Measurements from ENCODE around the gene GBX1.

GBX1 gene

GRCh38 chr7:151123158-151123821 is 44.2 kb downstream of the GBX1 start:
- Histone ChIP-seq H3K36me3 (ENCODE audit: low read length) (no peaks in the 10 kb centered on the region), H3F3A (ENCODE audit: insufficient read depth) (no peaks in the 10 kb centered on the region)

GRCh38 chr7:151122796-151123157 is 44.7 kb downstream of the GBX1 start:
- H3K4me2 ChIP-seq (ENCODE audit: low read depth, low read length, poor library complexity, severe bottlenecking): no peak overlapping the region
- H3K27me3 ChIP-seq (ENCODE audit: low read length): no peaks in the 10 kb centered on the region
- no peak overlapping the region for H3K27ac ChIP-seq (ENCODE audit: low read depth, low read length)
- no peaks in the 10 kb centered on the region for H3K9me2 ChIP-seq (replicated peaks; ENCODE audit: insufficient read depth, low read length)
- H3K9ac ChIP-seq (ENCODE audit: low read length): no peak overlapping the region
- no peaks in the 10 kb centered on the region for H3F3A ChIP-seq (ENCODE audit: insufficient read depth)
- H3K9me3 ChIP-seq (ENCODE audit: insufficient read depth, low read length): no peaks in the 10 kb centered on the region
- H2AFZ ChIP-seq (ENCODE audit: low read depth, low read length, severe bottlenecking): no peak overlapping the region
- no peaks in the 10 kb centered on the region for H4K20me1 ChIP-seq (ENCODE audit: low read depth, low read length)
- no peak for TF ChIP-seq EZH2phosphoT487 (conservative IDR thresholded peaks at IDR 0.05; ENCODE audit: low read length)
- TF ChIP-seq CTCF (IDR thresholded peaks at IDR 0.05; ENCODE audit: insufficient read depth, low read length, poor library complexity, severe bottlenecking): no peak
- no peaks in the 10 kb centered on the region for H3K36me3 ChIP-seq (ENCODE audit: low read length)
- H3K4me3 ChIP-seq (ENCODE audit: insufficient read depth, low read length, poor library complexity, severe bottlenecking): no peak overlapping the region
- no peaks in the 10 kb centered on the region for H3K79me2 ChIP-seq (ENCODE audit: insufficient read depth, low read length)

More at GRCh38 chr7:151123158-151123821, 44.2 kb downstream of the GBX1 start:
- Histone ChIP-seq H3K9me3 (ENCODE audit: insufficient read depth, low read length) (no peaks in the 10 kb centered on the region), H3K4me3 (ENCODE audit: insufficient read depth, low read length, poor library complexity, severe bottlenecking) (no peak overlapping the region), H3K27me3 (ENCODE audit: low read length) (no peaks in the 10 kb centered on the region), H3K9me2 (replicated peaks; ENCODE audit: insufficient read depth, low read length) (no peaks in the 10 kb centered on the region), H3K4me2 (ENCODE audit: low read depth, low read length, poor library complexity, severe bottlenecking) (no peak overlapping the region), H2AFZ (ENCODE audit: low read depth, low read length, severe bottlenecking) (no peak overlapping the region), H4K20me1 (ENCODE audit: low read depth, low read length) (no peaks in the 10 kb centered on the region), H3K27ac (ENCODE audit: low read depth, low read length) (no peak overlapping the region), H3K79me2 (ENCODE audit: insufficient read depth, low read length) (no peaks in the 10 kb centered on the region), H3K9ac (ENCODE audit: low read length) (no peak overlapping the region)
- TF ChIP-seq EZH2phosphoT487 (conservative IDR thresholded peaks at IDR 0.05; ENCODE audit: low read length) (no peak), CTCF (IDR thresholded peaks at IDR 0.05; ENCODE audit: insufficient read depth, low read length, poor library complexity, severe bottlenecking) (no peak)

- Histone ChIP-seq H2AFZ (ENCODE audit: low read depth, low read length, severe bottlenecking) (no peak overlapping the region), H3K36me3 (ENCODE audit: low read length) (no peaks in the 10 kb centered on the region), H3K27ac (ENCODE audit: low read depth, low read length) (no peak overlapping the region)
Observed at GRCh38 chr7:151122276-151122675, 45.2 kb downstream of the GBX1 start.

More at GRCh38 chr7:151122276-151122675, 45.2 kb downstream of the GBX1 start:
- H3F3A ChIP-seq (ENCODE audit: insufficient read depth): no peaks in the 10 kb centered on the region
- H4K20me1 ChIP-seq (ENCODE audit: low read depth, low read length): no peaks in the 10 kb centered on the region
- H3K79me2 ChIP-seq (ENCODE audit: insufficient read depth, low read length): no peaks in the 10 kb centered on the region
- no peak overlapping the region for H3K9ac ChIP-seq (ENCODE audit: low read length)
- TF ChIP-seq CTCF (IDR thresholded peaks at IDR 0.05; ENCODE audit: insufficient read depth, low read length, poor library complexity, severe bottlenecking) (no peak), EZH2phosphoT487 (conservative IDR thresholded peaks at IDR 0.05; ENCODE audit: low read length) (no peak)
- no peak overlapping the region for H3K4me3 ChIP-seq (ENCODE audit: insufficient read depth, low read length, poor library complexity, severe bottlenecking)
- no peaks in the 10 kb centered on the region for H3K9me2 ChIP-seq (replicated peaks; ENCODE audit: insufficient read depth, low read length)
- no peaks in the 10 kb centered on the region for H3K27me3 ChIP-seq (ENCODE audit: low read length)
- H3K9me3 ChIP-seq (ENCODE audit: insufficient read depth, low read length): no peaks in the 10 kb centered on the region
- no peak overlapping the region for H3K4me2 ChIP-seq (ENCODE audit: low read depth, low read length, poor library complexity, severe bottlenecking)

All from SU-DHL-6 (cell line).